ENCODE results near the gene METTL2A. TPM values are rescaled to one million over a fixed set of nuclear protein-coding genes. Genes with fewer than 3 reads are reported as not detected.
"Not testable (repeated sequence)": the region's sequence is repeated elsewhere in the genome, so short reads cannot be mapped to it uniquely, and the experiment has no call there.

METTL2A gene
- polyA plus RNA-seq, 2 of the 4 experiments (the other 2 are of a cell fraction), result 23.5 to 38.2 TPM

DNA sequence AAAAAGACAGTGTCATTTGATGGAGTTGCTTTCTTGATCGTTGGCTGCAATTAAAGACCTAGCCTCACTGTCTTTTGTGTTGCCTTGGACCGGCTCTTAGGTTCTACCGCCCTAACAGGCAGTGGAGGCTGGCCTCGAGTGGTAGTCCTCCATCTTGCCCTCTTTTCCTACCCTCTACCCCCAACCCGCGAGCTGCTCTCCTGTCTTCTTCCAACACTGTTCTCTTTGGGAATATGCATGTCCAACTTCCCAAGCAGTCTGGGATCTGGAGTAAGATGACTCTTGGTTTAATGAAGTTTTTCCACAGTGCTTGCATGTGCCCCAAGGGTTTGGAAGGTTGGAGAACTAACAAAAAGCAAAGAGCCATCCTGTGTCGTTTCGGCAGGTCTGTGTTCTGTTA, 53.4 kb downstream of the METTL2A start:
- DNase-seq (ENCODE audit: low read depth in 1 of 2, low spot score in 1 of 2); H3K9me3 ChIP-seq; FAIRE-seq; POLR2A ChIA-PET; CTCF ChIA-PET; ATAC-seq: not testable (repeated sequence)
- H3K4me2 ChIP-seq, result peak overlapping the region; percentile 81
- H3K27ac ChIP-seq, result peak overlapping the region in 1 of 2 experiments; percentile 99; a peak in 2 of 6 replicates
- 93% methylated on average over 8 of the region's 8 CpGs for WGBS (ENCODE audit: missing lambda C conversion rate)
- H3K4me1 ChIP-seq, result peaks cover 28% of the 10 kb centered on the region
- peak overlapping the region; percentile 99 for H3K4me3 ChIP-seq

- H3K9me3 ChIP-seq, CTCF ChIA-PET, POLR2A ChIA-PET, FAIRE-seq: not testable (repeated sequence)
- Histone ChIP-seq H3K4me2 (peak overlapping the region; percentile 81), H3K4me1 (peaks cover 26% of the 10 kb centered on the region), H3K4me3 (peak overlapping the region; percentile 99), H3K27ac (peak overlapping the region; percentile 97 to 99)
- DNase-seq (ENCODE audit: low read depth in 1 of 2, low spot score in 1 of 2), result peak in 1 of 2 experiments; percentile 36
- peak; percentile 25 to 26 for ATAC-seq
- TF ChIP-seq PHF8 (IDR thresholded peaks at IDR 0.05; ENCODE audit: borderline replicate concordance, low read depth), result peak; percentile 45; the same call in 1 of the 2 replicates
- WGBS (ENCODE audit: missing lambda C conversion rate), result 9% methylated on average over 25 of the region's 61 CpGs
Measured at GRCh38 chr17:62477718-62478408, 54.2 kb downstream of the METTL2A start.

GRCh38 chr17:62478424-62478879, 54.8 kb downstream of the METTL2A start, which contains the start of gene TLK2:
Gene TLK2, plus strand, starts transcription at chr17:62478825. Its CDS starts 2,301 bp downstream, at chr17:62481126.
- peak within 1 kb of the TSS; percentile 90 for H3K4me2 ChIP-seq
- POLR2A ChIA-PET, result no interaction called here
- ATAC-seq (peak; percentile 77 to 87), DNase-seq (ENCODE audit: low read depth in 1 of 2, low spot score in 1 of 2) (peak; percentile 84 to 90), FAIRE-seq (no peak)
- peak within 1 kb of the TSS; percentile 97 to 99 for H3K27ac ChIP-seq
- WGBS (ENCODE audit: missing lambda C conversion rate), result no CpG with 5 or more reads among the region's 59 CpGs
- no peaks in the 10 kb centered on the region for H3K9me3 ChIP-seq
- peaks cover 21% of the 10 kb centered on the region for H3K4me1 ChIP-seq
- peak within 1 kb of the TSS; percentile 99 for H3K4me3 ChIP-seq
- TF ChIP-seq POLR2A (IDR thresholded peaks at IDR 0.05; ENCODE audit: low read length), result peak; percentile 85
- TF ChIP-seq, protein P1, sequence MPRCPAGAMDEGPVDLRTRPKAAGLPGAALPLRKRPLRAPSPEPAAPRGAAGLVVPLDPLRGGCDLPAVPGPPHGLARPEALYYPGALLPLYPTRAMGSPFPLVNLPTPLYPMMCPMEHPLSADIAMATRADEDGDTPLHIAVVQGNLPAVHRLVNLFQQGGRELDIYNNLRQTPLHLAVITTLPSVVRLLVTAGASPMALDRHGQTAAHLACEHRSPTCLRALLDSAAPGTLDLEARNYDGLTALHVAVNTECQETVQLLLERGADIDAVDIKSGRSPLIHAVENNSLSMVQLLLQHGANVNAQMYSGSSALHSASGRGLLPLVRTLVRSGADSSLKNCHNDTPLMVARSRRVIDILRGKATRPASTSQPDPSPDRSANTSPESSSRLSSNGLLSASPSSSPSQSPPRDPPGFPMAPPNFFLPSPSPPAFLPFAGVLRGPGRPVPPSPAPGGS (IDR thresholded peaks at IDR 0.05), result peak; percentile 74; the same call in 2 of the 3 replicates
- TF ChIP-seq JUN (IDR thresholded peaks at IDR 0.05), result peak in 1 of 2 experiments; percentile 87; a peak in 3 of 5 replicates
- TF ChIP-seq, protein P2, sequence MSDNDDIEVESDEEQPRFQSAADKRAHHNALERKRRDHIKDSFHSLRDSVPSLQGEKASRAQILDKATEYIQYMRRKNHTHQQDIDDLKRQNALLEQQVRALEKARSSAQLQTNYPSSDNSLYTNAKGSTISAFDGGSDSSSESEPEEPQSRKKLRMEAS (IDR thresholded peaks at IDR 0.05), result peak; percentile 36; the same call in 1 of the 2 replicates
- TF ChIP-seq, protein P3, sequence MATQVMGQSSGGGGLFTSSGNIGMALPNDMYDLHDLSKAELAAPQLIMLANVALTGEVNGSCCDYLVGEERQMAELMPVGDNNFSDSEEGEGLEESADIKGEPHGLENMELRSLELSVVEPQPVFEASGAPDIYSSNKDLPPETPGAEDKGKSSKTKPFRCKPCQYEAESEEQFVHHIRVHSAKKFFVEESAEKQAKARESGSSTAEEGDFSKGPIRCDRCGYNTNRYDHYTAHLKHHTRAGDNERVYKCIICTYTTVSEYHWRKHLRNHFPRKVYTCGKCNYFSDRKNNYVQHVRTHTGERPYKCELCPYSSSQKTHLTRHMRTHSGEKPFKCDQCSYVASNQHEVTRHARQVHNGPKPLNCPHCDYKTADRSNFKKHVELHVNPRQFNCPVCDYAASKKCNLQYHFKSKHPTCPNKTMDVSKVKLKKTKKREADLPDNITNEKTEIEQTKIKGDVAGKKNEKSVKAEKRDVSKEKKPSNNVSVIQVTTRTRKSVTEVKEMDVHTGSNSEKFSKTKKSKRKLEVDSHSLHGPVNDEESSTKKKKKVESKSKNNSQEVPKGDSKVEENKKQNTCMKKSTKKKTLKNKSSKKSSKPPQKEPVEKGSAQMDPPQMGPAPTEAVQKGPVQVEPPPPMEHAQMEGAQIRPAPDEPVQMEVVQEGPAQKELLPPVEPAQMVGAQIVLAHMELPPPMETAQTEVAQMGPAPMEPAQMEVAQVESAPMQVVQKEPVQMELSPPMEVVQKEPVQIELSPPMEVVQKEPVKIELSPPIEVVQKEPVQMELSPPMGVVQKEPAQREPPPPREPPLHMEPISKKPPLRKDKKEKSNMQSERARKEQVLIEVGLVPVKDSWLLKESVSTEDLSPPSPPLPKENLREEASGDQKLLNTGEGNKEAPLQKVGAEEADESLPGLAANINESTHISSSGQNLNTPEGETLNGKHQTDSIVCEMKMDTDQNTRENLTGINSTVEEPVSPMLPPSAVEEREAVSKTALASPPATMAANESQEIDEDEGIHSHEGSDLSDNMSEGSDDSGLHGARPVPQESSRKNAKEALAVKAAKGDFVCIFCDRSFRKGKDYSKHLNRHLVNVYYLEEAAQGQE (IDR thresholded peaks at IDR 0.05), result no peak
- peak; percentile 33 for TF ChIP-seq CHD2 (IDR thresholded peaks at IDR 0.05; ENCODE audit: low read length, partially characterized antibody)
- 0 out of 2 replicates have a peak, but pooled peaks have one; percentile 20 for TF ChIP-seq PHF8 (IDR thresholded peaks at IDR 0.05; ENCODE audit: borderline replicate concordance, low read depth)
- TF ChIP-seq HOXA7 (CRISPR knock-in tag; IDR thresholded peaks at IDR 0.05), result no peak
- CTCF ChIA-PET, result no interaction called here

- POLR2A ChIA-PET; DNase-seq (ENCODE audit: low read depth in 1 of 2, low spot score in 1 of 2); FAIRE-seq; H3K9me3 ChIP-seq; CTCF ChIA-PET: not testable (repeated sequence)
- peak overlapping the region; percentile 99 for H3K4me3 ChIP-seq
- ATAC-seq, result peak; percentile 54 to 67
- WGBS (ENCODE audit: missing lambda C conversion rate), result no CpG with 5 or more reads among the region's 84 CpGs
- H3K4me2 ChIP-seq, result peak overlapping the region; percentile 90
- H3K27ac ChIP-seq, result peak overlapping the region; percentile 97 to 99
- TF ChIP-seq JUN (IDR thresholded peaks at IDR 0.05), result peak; percentile 21 to 64; a peak in 2 of 5 replicates
- H3K4me1 ChIP-seq, result peaks cover 16% of the 10 kb centered on the region
Measured at GRCh38 chr17:62478880-62479638, 55.4 kb downstream of the METTL2A start.
